Stimulated activated CD4-positive, alpha-beta T cell treated with anti-CD3 and anti-CD28 coated beads, Interleukin-12 subunit alpha, Interleukin-12 subunit beta, amount 100 ng/mL, for 48 hours (primary cell): Measurements from ENCODE around the gene MAPK8IP3.

Experiments
- DNase-seq, 3 donors: peaks; one replicate each; pipeline ENCODE4 v3.0.0-alpha.2; 2020; ENCODE audit warnings: low read depth in 2 of 3, low spot score in 1 of 3

Gene MAPK8IP3, protein sequence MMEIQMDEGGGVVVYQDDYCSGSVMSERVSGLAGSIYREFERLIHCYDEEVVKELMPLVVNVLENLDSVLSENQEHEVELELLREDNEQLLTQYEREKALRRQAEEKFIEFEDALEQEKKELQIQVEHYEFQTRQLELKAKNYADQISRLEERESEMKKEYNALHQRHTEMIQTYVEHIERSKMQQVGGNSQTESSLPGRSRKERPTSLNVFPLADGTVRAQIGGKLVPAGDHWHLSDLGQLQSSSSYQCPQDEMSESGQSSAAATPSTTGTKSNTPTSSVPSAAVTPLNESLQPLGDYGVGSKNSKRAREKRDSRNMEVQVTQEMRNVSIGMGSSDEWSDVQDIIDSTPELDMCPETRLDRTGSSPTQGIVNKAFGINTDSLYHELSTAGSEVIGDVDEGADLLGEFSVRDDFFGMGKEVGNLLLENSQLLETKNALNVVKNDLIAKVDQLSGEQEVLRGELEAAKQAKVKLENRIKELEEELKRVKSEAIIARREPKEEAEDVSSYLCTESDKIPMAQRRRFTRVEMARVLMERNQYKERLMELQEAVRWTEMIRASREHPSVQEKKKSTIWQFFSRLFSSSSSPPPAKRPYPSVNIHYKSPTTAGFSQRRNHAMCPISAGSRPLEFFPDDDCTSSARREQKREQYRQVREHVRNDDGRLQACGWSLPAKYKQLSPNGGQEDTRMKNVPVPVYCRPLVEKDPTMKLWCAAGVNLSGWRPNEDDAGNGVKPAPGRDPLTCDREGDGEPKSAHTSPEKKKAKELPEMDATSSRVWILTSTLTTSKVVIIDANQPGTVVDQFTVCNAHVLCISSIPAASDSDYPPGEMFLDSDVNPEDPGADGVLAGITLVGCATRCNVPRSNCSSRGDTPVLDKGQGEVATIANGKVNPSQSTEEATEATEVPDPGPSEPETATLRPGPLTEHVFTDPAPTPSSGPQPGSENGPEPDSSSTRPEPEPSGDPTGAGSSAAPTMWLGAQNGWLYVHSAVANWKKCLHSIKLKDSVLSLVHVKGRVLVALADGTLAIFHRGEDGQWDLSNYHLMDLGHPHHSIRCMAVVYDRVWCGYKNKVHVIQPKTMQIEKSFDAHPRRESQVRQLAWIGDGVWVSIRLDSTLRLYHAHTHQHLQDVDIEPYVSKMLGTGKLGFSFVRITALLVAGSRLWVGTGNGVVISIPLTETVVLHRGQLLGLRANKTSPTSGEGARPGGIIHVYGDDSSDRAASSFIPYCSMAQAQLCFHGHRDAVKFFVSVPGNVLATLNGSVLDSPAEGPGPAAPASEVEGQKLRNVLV (N-terminal part only)

GRCh38 chr16:1705688-1706385 is at the start of gene MAPK8IP3:
Gene MAPK8IP3 (plus strand): TSS chr16:1706195. CDS start chr16:1706340, 145 bp downstream.
- peak; percentile 88 to 95 (median 92) for DNase-seq

GRCh38 chr16:1656808-1657617 is 49.0 kb upstream of the MAPK8IP3 start:
- no peak for DNase-seq

- DNase-seq: no peak
Observed at GRCh38 chr16:1657841-1658240, 48.2 kb upstream of the MAPK8IP3 start.

GRCh38 chr16:1659031-1659430 is 47.0 kb upstream of the MAPK8IP3 start:
- no peak for DNase-seq

DNA sequence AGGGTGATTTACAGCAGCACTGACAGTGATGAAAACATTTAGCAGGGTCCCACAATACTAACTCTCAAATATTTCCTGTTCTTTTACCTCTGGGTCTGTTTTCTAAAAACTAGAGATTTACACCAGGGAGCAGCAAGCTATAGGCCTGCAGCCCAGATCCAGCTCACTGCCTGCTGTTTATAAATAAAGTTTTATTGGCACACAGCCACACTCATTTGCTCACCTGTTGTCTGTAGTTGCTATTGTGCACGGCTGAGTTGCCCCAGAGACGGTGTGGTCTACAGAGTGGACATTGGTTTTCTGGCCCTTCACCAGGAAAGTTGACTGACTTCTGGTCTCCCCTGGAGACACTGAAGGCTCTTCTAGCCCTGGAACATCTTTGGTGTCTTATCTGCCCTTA is 44.2 kb upstream of the MAPK8IP3 start:
- no peak for DNase-seq

GRCh38 chr16:1662543-1662942 is 43.5 kb upstream of the MAPK8IP3 start:
- DNase-seq: no peak

DNA sequence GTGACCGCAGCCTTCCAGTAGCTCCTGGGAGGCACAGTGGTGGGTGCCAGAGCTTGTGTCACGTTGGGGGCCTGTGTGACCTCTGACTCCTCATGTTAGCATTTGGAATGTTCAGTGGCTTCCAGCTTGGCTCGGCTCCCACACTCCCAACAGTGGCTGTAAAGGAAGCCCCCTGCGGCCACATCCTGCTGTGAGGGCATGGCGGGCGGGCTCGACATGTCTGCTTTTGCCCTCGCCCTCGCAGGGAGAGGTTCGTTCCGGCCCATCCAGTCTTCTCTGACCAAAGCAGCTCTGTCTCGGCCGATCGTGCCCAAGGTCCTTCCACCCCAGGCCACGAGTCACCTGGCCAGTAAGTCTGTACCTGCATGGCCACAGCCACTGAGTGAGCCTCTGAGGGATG is 40.2 kb upstream of the MAPK8IP3 start:
- no peak for DNase-seq

GRCh38 chr16:1666316-1666715 is 39.7 kb upstream of the MAPK8IP3 start:
- no peak for DNase-seq

DNA sequence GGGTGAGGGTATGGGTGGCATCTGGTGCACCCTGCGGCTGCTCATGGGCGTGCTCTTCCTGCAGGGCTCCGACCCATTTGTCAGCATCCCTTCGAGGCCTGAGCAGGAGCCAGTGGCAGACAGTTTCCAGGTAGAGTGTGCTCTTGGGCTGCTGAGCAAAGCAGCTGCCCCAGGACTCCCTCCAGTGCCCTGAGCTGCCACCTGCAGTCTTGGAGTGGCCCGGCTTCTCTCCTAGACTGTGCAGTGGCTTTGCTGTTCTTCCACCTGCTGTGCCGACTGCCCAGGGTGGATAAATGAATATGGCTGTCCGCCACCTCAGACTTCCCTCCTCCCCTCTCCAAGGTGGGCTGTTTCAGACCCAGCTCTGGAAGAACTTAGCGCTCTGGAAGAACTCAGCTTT is 38.7 kb upstream of the MAPK8IP3 start:
- no peak for DNase-seq

DNA sequence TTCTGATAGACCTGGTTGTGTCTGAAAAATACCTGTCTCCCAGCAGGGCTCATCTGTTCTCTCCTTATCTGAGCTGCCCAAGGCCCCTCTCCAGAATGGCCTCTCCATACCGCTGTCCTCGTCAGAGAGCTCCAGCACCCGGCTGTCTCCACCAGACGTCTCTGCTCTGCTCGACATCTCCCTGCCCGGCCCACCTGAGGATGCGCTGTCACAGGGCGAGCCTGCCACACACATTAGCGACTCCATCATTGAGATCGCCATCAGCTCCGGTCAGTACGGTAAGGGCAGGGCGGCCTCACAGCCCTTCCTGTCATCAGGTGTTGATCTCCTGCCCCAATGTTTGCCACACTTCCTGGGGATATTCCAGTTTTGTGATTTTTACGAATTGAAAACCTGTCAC is 38.1 kb upstream of the MAPK8IP3 start:
- no peak for DNase-seq

- no peak for DNase-seq
Observed at GRCh38 chr16:1668612-1669319, 37.2 kb upstream of the MAPK8IP3 start.

- DNase-seq: no peak
Observed at GRCh38 chr16:1669698-1670097, 36.3 kb upstream of the MAPK8IP3 start.

DNA sequence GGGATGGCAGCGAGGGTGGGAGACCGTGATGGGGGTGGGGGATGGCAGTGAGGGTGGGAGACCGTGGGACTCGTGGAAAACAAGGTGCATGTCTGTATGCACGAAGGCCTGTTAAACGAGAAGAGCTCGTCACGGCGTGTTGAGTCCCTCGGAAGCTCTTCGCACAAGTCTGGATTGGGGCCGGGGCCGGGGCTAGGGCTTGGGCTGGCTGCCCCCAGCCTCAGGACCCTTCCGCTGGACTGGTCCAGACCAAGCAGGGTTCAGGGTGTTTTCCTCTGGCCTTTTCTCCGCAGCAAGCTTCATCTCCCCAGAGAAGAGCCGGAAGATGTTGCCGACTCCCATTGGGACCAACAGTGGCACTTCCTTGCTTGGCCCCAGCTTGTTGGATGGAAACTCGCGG is 35.6 kb upstream of the MAPK8IP3 start:
- no peak for DNase-seq

DNA sequence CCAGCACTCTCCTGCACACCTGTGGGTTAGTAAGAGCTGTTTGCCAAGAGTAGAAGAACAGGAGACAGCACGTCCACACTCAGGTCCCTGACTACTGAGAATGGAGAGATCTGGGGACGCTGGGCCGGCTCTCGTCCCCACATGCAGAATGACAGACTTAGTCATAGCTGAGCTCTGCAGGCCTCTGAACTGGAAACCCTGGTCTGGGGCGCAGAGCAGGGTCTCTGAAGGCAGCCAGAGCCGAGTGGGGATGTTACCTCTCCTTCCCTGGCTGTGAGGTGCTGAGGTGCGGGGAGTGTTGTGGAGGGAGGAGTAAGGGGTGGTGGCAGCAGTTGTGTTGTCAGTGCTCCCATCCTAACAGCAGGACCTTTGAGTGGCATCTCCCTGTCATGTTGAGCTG is 35.1 kb upstream of the MAPK8IP3 start:
- no peak for DNase-seq

DNA sequence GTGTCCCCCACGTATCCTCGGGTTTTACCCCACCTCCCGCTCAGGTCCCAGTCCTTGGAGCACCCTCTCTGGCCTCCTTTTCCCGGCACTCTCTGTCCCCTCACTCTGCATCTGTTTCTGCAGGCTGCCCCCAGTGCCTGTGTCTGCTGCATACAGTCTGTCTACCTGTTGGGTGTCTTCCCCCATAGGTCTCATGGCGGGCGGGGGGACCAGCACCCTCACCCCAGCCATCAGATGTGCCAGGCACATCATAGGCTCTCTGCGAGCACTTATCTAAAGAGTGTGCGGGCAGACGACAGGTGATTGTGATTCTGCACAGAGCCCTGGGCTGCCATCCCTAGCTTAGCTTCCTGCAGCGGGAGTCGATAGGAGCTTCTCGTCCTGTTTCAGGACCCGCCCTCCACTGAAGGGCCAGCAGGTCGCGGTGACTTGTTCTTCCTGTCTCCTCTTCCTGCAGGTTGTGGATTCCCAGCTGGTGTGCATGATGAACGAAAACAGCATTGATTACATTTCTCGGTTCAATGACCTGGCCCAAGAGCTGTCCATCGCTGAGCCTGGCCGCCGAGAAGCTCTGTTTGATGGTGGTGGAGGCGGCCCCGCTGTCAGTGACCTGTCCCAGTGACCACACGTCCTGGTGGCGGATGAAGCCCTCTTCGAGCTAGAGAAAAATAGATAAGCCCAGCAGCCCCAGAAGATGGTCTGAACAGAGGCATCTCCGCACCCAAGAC is 32.4 kb upstream of the MAPK8IP3 start:
- no peak for DNase-seq

GRCh38 chr16:1674306-1674705 is 31.7 kb upstream of the MAPK8IP3 start:
- DNase-seq: no peak

DNA sequence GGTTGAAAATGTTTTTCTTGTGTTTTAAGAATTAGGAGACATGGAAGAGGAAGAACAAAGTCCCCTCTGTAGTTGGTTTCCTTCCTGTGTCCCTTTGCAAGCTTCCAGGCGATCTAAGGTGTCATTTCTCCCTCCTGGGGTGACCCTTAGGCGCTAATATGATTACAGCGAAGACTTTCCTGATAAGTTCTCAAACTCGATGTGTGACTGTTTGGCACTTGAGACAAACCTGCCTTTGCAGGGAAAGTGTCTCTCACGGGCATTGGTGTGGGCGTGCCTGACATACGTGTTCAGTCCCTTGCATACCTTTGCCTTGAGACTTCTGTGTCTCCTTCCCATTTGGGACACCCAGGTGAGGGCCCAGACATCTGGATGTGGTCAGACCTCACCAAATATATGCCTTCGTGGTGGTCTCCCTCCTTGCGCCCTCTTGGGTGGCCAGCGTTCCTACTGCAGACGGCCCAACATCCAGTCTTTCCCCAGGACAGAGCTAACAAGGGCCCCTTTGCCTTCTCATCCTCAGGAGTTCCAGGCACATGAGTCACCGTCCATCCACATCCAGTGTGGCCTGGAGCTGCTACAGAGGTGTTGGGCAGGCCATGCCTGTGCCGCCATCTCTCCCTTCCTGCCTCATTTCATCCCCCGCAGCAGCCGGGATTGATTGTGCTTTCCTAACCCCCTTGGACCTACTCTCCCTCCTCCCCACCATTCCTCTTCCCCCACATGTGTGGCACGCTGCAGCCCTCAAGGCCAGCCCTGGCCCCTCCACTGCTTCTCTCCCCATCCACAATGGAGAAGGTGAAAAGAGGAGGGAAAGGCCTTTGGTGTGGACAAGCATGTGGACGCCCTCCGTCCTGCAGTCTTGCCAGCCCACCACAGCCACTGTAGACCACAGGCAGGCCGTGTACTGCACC is 31.0 kb upstream of the MAPK8IP3 start:
- DNase-seq: no peak

DNA sequence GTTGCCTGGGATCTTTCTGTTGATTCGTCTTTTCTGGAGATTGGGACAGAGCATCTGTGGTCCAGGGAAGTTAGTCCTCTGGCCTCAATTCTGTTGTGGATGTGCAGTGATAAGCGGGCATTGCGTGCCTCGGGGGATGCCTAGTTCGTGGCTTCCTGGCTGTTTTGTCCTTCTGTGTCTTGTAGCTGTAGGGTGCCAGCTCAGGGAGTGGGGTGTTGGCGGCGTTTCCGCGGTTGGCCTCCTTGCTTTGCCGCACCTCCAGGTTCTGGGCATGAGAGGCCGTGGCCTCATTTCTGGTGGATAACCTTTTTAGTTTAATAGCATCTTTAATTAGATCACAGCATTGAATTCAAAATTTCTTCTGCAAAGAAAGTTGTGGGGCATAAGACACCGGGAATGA is 29.3 kb upstream of the MAPK8IP3 start:
- no peak for DNase-seq
